SK-N-SH (cell line): Measurements from ENCODE around the gene ZMAT5. TPM values are rescaled to one million over a fixed set of nuclear protein-coding genes. Genes with fewer than 3 reads are reported as not detected.

Experiments
- CTCF ChIA-PET: fragments of 300-600, 350-600 bp; formaldehyde crosslinking; extraction: SDS; loops from one replicate; lab custom pipeline; 2021; lab: Yijun Ruan, JAX
- POLR2A ChIA-PET: fragments of 350-600 bp; sonication (Branson Sonifier 250); formaldehyde crosslinking; extraction: SDS; loops from one replicate; lab custom pipeline; 2020; ENCODE audit warnings: antibody characterized with exemption, inconsistent platforms; lab: Yijun Ruan, JAX
- DNase-seq: peaks from one replicate; pipeline ENCODE4 v3.0.0; 2012
- H2AFZ ChIP-seq: fragments of 200-600 bp; sonication (generic); 2 replicates; pipeline ENCODE4 v1.8.1; 2016; ENCODE audit warnings: antibody characterized with exemption, mild to moderate bottlenecking, low read depth
- H3F3A ChIP-seq: fragments of 200-600 bp; sonication (generic); replicated peaks from 2 replicates; pipeline ENCODE3; 2016; ENCODE audit warnings: antibody characterized with exemption, mild to moderate bottlenecking; ENCODE audit not compliant: insufficient read depth
- H3K27ac ChIP-seq, 2 experiments: fragments of 200-500 bp in 1 of 2; fragments of 200-600 bp in 1 of 2; sonication (Bioruptor generic) in 1 of 2; sonication (generic), shearing (Covaris generic) in 1 of 2; 2 replicates each; pipeline versions ENCODE4 v1.5.1 to v1.6.1; 2014 to 2016; ENCODE audit warnings: low read depth in 2 of 2, inconsistent platforms in 1 of 2, low read length in 1 of 2, mild to moderate bottlenecking in 1 of 2, mixed read lengths in 1 of 2
- H3K27me3 ChIP-seq: fragments of 200-600 bp; sonication (generic), shearing (Covaris generic); 2 replicates; pipeline ENCODE4 v1.6.1; 2016; ENCODE audit warnings: mixed run types; ENCODE audit not compliant: insufficient read depth
- H3K36me3 ChIP-seq, 2 experiments: fragments of 200-500 bp in 1 of 2; fragments of 200-600 bp in 1 of 2; sonication (Bioruptor generic) in 1 of 2; sonication (generic) in 1 of 2; replicated peaks in 1 of 2; 2 replicates each; pipeline versions ENCODE3 to v1.5.1; 2014 to 2016; ENCODE audit warnings: low read length in 1 of 2, mild to moderate bottlenecking in 1 of 2; ENCODE audit not compliant: insufficient read depth in 2 of 2, control insufficient read depth in 1 of 2
- H3K4me1 ChIP-seq, 2 experiments: fragments of 200-500 bp in 1 of 2; fragments of 200-600 bp in 1 of 2; sonication (Bioruptor generic) in 1 of 2; sonication (generic), shearing (Covaris generic) in 1 of 2; 2 replicates each; pipeline versions ENCODE4 v1.5.1 to v1.6.1; 2014 to 2016; ENCODE audit warnings: low read depth in 1 of 2, low read length in 1 of 2, mixed run types in 1 of 2; ENCODE audit not compliant: insufficient read depth in 2 of 2, control insufficient read depth in 1 of 2
- H3K4me2 ChIP-seq: fragments of 200-600 bp; sonication (generic), shearing (Covaris generic); 2 replicates; pipeline ENCODE4 v1.6.1; 2017; ENCODE audit warnings: mixed run types
- H3K4me3 ChIP-seq, 2 experiments: fragments of 200-500 bp in 1 of 2; fragments of 200-600 bp in 1 of 2; sonication (Bioruptor generic) in 1 of 2; sonication (generic), shearing (Covaris generic) in 1 of 2; 2 replicates each; pipeline versions ENCODE4 v1.5.1 to v1.8.1; 2014 to 2016; ENCODE audit warnings: low read depth in 2 of 2, inconsistent platforms in 1 of 2, low read length in 1 of 2, mild to moderate bottlenecking in 1 of 2, mixed read lengths in 1 of 2, moderate library complexity in 1 of 2
- H3K79me2 ChIP-seq: fragments of 200-600 bp; sonication (generic); 2 replicates; pipeline ENCODE4 v1.8.1; 2017; ENCODE audit warnings: mild to moderate bottlenecking; ENCODE audit not compliant: insufficient read depth
- H3K9ac ChIP-seq: fragments of 200-600 bp; sonication (generic); 2 replicates; pipeline ENCODE4 v1.6.1; 2017; ENCODE audit warnings: mixed run types
- H3K9me2 ChIP-seq: fragments of 200-600 bp; sonication (generic); 2 replicates; pipeline ENCODE4 v1.6.1; 2017; ENCODE audit warnings: mixed run types
- H3K9me3 ChIP-seq: fragments of 200-600 bp; sonication (generic); 2 replicates; pipeline ENCODE4 v1.6.1; 2017; ENCODE audit warnings: mixed run types, mild to moderate bottlenecking, moderate library complexity
- H4K20me1 ChIP-seq: fragments of 200-600 bp; sonication (generic); 2 replicates; pipeline ENCODE4 v1.6.1; 2017; ENCODE audit warnings: mild to moderate bottlenecking, mixed run types; ENCODE audit not compliant: insufficient read depth
- CTCF ChIP-seq: fragments of 200-600 bp; sonication (generic); IDR thresholded peaks from 2 replicates; pipeline ENCODE4 v1.6.1; 2017; ENCODE audit warnings: antibody characterized with exemption, mild to moderate bottlenecking, moderate library complexity
- EZH2phosphoT487 ChIP-seq: fragments of 200-600 bp; sonication (generic); IDR thresholded peaks from 2 replicates; pipeline ENCODE4 v1.6.1; 2017; ENCODE audit warnings: low read depth, mixed run types, mild to moderate bottlenecking, antibody characterized with exemption, moderate library complexity, borderline replicate concordance
- IRF3 ChIP-seq: fragments of 150-350 bp; IDR thresholded peaks from 2 replicates; pipeline ENCODE4 v1.6.1; 2016; ENCODE audit warnings: mild to moderate bottlenecking, low read depth, low read length
- JUND ChIP-seq: IDR thresholded peaks from 2 replicates; pipeline ENCODE4 v1.4.0; 2012
- NFIC ChIP-seq: IDR thresholded peaks from 2 replicates; pipeline ENCODE4 v1.4.0; 2012; ENCODE audit warnings: borderline replicate concordance
- PBX3 ChIP-seq: IDR thresholded peaks from 2 replicates; pipeline ENCODE4; 2012
- POLR2AphosphoS5 ChIP-seq: IDR thresholded peaks from 2 replicates; pipeline ENCODE4 v1.6.1; 2012; ENCODE audit warnings: low read depth, low read length
- RAD21 ChIP-seq: IDR thresholded peaks from 2 replicates; pipeline ENCODE4 v1.6.1; 2012; ENCODE audit warnings: mild to moderate bottlenecking, low read length
- RXRA ChIP-seq: IDR thresholded peaks from 2 replicates; pipeline ENCODE4 v1.4.0; 2012; ENCODE audit warnings: low read depth, mild to moderate bottlenecking, borderline replicate concordance
- USF2 ChIP-seq: fragments of 150-350 bp; IDR thresholded peaks from 2 replicates; pipeline ENCODE4 v1.6.1; 2017; ENCODE audit warnings: antibody characterized with exemption, low read length, low read depth, borderline replicate concordance
- ZBTB33 ChIP-seq: IDR thresholded peaks from 2 replicates; pipeline ENCODE4 v1.4.0; 2012; ENCODE audit warnings: low read depth, borderline replicate concordance
- WGBS: methylation state at CpG from one replicate; pipeline ENCODE4 v1.1.6; 2017; ENCODE audit warnings: low lambda C conversion rate; 5-methylcytosine and 5-hydroxymethylcytosine counted together
- polyA plus RNA-seq, 3 experiments: library from polyadenylated mRNA; depleted of rRNA; stranded (reverse); fragments of >200 nt; gene quantifications; 2 replicates each; pipeline ENCODE4 v1.2.3, GENCODE V29; 2012

The ZMAT5 gene
- polyA plus RNA-seq, 1 of the 3 experiments (the other 2 are of a cell fraction): 35.0 TPM

- Histone ChIP-seq H3K4me2 (no peak overlapping the region), H3K9ac (no peak overlapping the region), H3K27me3 (no peaks in the 10 kb centered on the region), H3K79me2 (no peaks in the 10 kb centered on the region), H3K4me1 (peaks cover 15 to 66% of the 10 kb centered on the region in 2 experiments), H3K4me3 (no peak overlapping the region), H3K9me3 (no peaks in the 10 kb centered on the region), H4K20me1 (peaks cover 8% of the 10 kb centered on the region), H2AFZ (no peak overlapping the region), H3K36me3 (peaks cover 9 to 27% of the 10 kb centered on the region in 2 experiments), H3K9me2 (no peaks in the 10 kb centered on the region), H3F3A (no peaks in the 10 kb centered on the region), H3K27ac (no peak overlapping the region)
- ChIA-PET CTCF (interaction anchor here (1.1 to 7.1 kb wide), 7 partner anchors 8 to 397 kb away, joined by 3 to 64 read pairs (median 7); no protein-coding TSS in a partner anchor), POLR2A (no interaction called here)
- WGBS: 100% methylated on average over 1 of the region's 4 CpGs
- TF ChIP-seq IRF3: no peak
- no peak for TF ChIP-seq RAD21
- TF ChIP-seq CTCF: no peak
- no peak for TF ChIP-seq NFIC
- no peak for TF ChIP-seq JUND
- TF ChIP-seq USF2: no peak
- no peak for TF ChIP-seq PBX3
- no peak for DNase-seq
Measured at GRCh38 chr22:29692327-29692640, 74.5 kb downstream of the ZMAT5 start.

- peaks cover 15 to 61% of the 10 kb centered on the region in 2 experiments for H3K4me1 ChIP-seq
- WGBS: 83% methylated on average over 6 of the region's 13 CpGs
- DNase-seq: no peak
- H3K27me3 ChIP-seq: no peaks in the 10 kb centered on the region
- TF ChIP-seq ZBTB33: no peak
- TF ChIP-seq RXRA: no peak
- no peak for TF ChIP-seq POLR2AphosphoS5
- no peak for TF ChIP-seq EZH2phosphoT487
- H3K9me3 ChIP-seq: no peaks in the 10 kb centered on the region
- H3K9ac ChIP-seq: no peak overlapping the region
- H3F3A ChIP-seq: no peaks in the 10 kb centered on the region
- ChIA-PET CTCF (interaction anchor here (1.1 to 7.1 kb wide), 11 partner anchors 12 to 429 kb away, joined by 3 to 64 read pairs (median 7); partner anchors contain the start of gene CABP7), POLR2A (no interaction called here)
- no peaks in the 10 kb centered on the region for H3K79me2 ChIP-seq
- H3K4me2 ChIP-seq: no peak overlapping the region
- no peak overlapping the region for H3K27ac ChIP-seq
- peaks cover 8% of the 10 kb centered on the region for H4K20me1 ChIP-seq
- H3K4me3 ChIP-seq: no peak overlapping the region
- no peak overlapping the region for H2AFZ ChIP-seq
- H3K36me3 ChIP-seq: peaks cover 9 to 24% of the 10 kb centered on the region in 2 experiments
- no peaks in the 10 kb centered on the region for H3K9me2 ChIP-seq
Measured at GRCh38 chr22:29691636-29692326, 75.0 kb downstream of the ZMAT5 start.
